Epithelial cell of esophagus (primary cell): Measurements from ENCODE around the gene RHOF.

ENCODE experiments used
- DNase-seq: peaks from one replicate; pipeline ENCODE4 v3.0.0; 2010; ENCODE audit warnings: low read depth
- H3K4me3 ChIP-seq: 2 replicates; pipeline ENCODE4 v1.5.1; 2011; ENCODE audit warnings: mild to moderate bottlenecking, low read length, control low read depth
- CTCF ChIP-seq: IDR thresholded peaks from 2 replicates; pipeline ENCODE4 v1.5.1; 2011; ENCODE audit warnings: low read depth, mild to moderate bottlenecking, low read length, control low read depth, inconsistent platforms; ENCODE audit not compliant: insufficient read depth; ENCODE audit errors: missing control alignments

The RHOF gene

GRCh38 chr12:121826318-121827150 lies 33.0 kb upstream of the RHOF start:
- TF ChIP-seq CTCF, result no peak
- no peak for DNase-seq
- H3K4me3 ChIP-seq, result no peak overlapping the region

GRCh38 chr12:121825041-121825523 lies 31.6 kb upstream of the RHOF start:
- no peak for TF ChIP-seq CTCF
- DNase-seq, result no peak
- no peak overlapping the region for H3K4me3 ChIP-seq

GRCh38 chr12:121823727-121824115 lies 30.2 kb upstream of the RHOF start:
- no peak for TF ChIP-seq CTCF
- no peak overlapping the region for H3K4me3 ChIP-seq
- no peak for DNase-seq

- no peak for TF ChIP-seq CTCF
- H3K4me3 ChIP-seq, result no peak overlapping the region
- DNase-seq, result no peak
Observed at GRCh38 chr12:121823101-121823726, 29.7 kb upstream of the RHOF start.

GRCh38 chr12:121822393-121823100 lies 29.1 kb upstream of the RHOF start:
- no peak overlapping the region for H3K4me3 ChIP-seq
- TF ChIP-seq CTCF, result no peak

GRCh38 chr12:121820056-121820455 lies 26.6 kb upstream of the RHOF start:
- H3K4me3 ChIP-seq, result no peak overlapping the region
- no peak for DNase-seq
- no peak for TF ChIP-seq CTCF

More at GRCh38 chr12:121822393-121823100, 29.1 kb upstream of the RHOF start:
- no peak for DNase-seq
